ENCODE results near the gene KRT80.

GRCh38 chr12:52195065-52195730, 3.4 kb upstream of the KRT80 start:
- TF ChIP-seq, protein P1, sequence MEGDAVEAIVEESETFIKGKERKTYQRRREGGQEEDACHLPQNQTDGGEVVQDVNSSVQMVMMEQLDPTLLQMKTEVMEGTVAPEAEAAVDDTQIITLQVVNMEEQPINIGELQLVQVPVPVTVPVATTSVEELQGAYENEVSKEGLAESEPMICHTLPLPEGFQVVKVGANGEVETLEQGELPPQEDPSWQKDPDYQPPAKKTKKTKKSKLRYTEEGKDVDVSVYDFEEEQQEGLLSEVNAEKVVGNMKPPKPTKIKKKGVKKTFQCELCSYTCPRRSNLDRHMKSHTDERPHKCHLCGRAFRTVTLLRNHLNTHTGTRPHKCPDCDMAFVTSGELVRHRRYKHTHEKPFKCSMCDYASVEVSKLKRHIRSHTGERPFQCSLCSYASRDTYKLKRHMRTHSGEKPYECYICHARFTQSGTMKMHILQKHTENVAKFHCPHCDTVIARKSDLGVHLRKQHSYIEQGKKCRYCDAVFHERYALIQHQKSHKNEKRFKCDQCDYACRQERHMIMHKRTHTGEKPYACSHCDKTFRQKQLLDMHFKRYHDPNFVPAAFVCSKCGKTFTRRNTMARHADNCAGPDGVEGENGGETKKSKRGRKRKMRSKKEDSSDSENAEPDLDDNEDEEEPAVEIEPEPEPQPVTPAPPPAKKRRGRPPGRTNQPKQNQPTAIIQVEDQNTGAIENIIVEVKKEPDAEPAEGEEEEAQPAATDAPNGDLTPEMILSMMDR (IDR thresholded peaks at IDR 0.05): no peak
- no peak for TF ChIP-seq EP300 (IDR thresholded peaks at IDR 0.05)
- no peak for TF ChIP-seq POLR2A (IDR thresholded peaks at IDR 0.05)
